K562 (cell line): Measurements from ENCODE around the gene NTPCR. TPM values are rescaled to one million over a fixed set of nuclear protein-coding genes. Genes with fewer than 3 reads are reported as not detected.

ENCODE experiments used
- ATAC-seq: fragments of 200-7000 bp; cut with Tn5 transposase; 3 replicates; pipeline ENCODE4 v1.9.1; 2020; ENCODE audit warnings: moderate library complexity
- BruUV-seq: library from RNA; stranded (reverse); fragments of 400-500 nt; replicated peaks from 2 replicates; lab custom pipeline; 2021; lab: Mats Ljungman, UMichigan
- CTCF ChIA-PET: fragments of 300-600 bp; formaldehyde crosslinking; extraction: SDS; loops from one replicate; lab custom pipeline; 2021; ENCODE audit warnings: low intra/inter-chr PET ratio; lab: Yijun Ruan, JAX
- POLR2A ChIA-PET: fragments of 300-600, 350-650 bp; sonication (Branson Sonifier 250); formaldehyde crosslinking; extraction: SDS; loops from one replicate; lab custom pipeline; 2021; ENCODE audit warnings: antibody characterized with exemption, inconsistent platforms; lab: Yijun Ruan, JAX
- DNase-seq, 4 experiments: peaks; one replicate each; pipeline versions ENCODE4 v3.0.0 to v3.0.0-alpha.2; 2011 to 2018; ENCODE audit warnings: low spot score in 3 of 4, mixed read lengths in 3 of 4; ENCODE audit errors: extremely low read depth in 1 of 4
- FAIRE-seq: peaks from 2 replicates; lab custom pipeline; 2011; peaks lifted over from hg19 to GRCh38; lab: Jason Lieb, UNC
- H2AFZ ChIP-seq: 2 replicates; pipeline ENCODE4 v1.6.0; 2011; ENCODE audit warnings: low read depth, low read length, control low read depth, inconsistent platforms
- H3K27ac ChIP-seq: fragments of 200-600 bp; 3 replicates; pipeline ENCODE4 v1.8.0; 2011; ENCODE audit warnings: low read depth, mild to moderate bottlenecking, control low read depth, inconsistent platforms, low read length, moderate library complexity, mixed read lengths; ENCODE audit errors: extremely low read depth
- H3K27me3 ChIP-seq, 2 experiments: fragments of 300-600 bp in 1 of 2; 2 replicates in 1 of 2; 3 replicates in 1 of 2; pipeline versions ENCODE4 v1.6.0 to v1.8.0; 2011; ENCODE audit warnings: inconsistent platforms in 2 of 2, low read length in 2 of 2, mild to moderate bottlenecking in 1 of 2, mixed read lengths in 1 of 2, moderate library complexity in 1 of 2; ENCODE audit not compliant: control insufficient read depth in 2 of 2, insufficient read depth in 2 of 2
- H3K36me3 ChIP-seq: fragments of 300-600 bp; 3 replicates; pipeline ENCODE4 v1.8.0; 2011; ENCODE audit warnings: mild to moderate bottlenecking, low read length, inconsistent platforms; ENCODE audit not compliant: control insufficient read depth, insufficient read depth
- H3K4me1 ChIP-seq, 2 experiments: fragments of 200-600 bp in 1 of 2; replicated peaks in 1 of 2; 2 replicates in 1 of 2; 3 replicates in 1 of 2; pipeline versions ENCODE4 v1.5.1 to v1.8.0; 2011; ENCODE audit warnings: inconsistent platforms in 2 of 2, low read length in 2 of 2, mild to moderate bottlenecking in 1 of 2, mixed read lengths in 1 of 2, moderate library complexity in 1 of 2; ENCODE audit not compliant: control insufficient read depth in 2 of 2, insufficient read depth in 2 of 2
- H3K4me2 ChIP-seq: 2 replicates; pipeline ENCODE4 v1.6.1; 2011; ENCODE audit warnings: low read length, control low read depth, inconsistent platforms, mixed read lengths; ENCODE audit not compliant: insufficient read depth
- H3K4me3 ChIP-seq: fragments of 200-600 bp; sonication (generic), shearing (Covaris generic); 2 replicates; pipeline ENCODE4 v1.5.1; 2016; ENCODE audit warnings: control low read depth, inconsistent platforms
- H3K79me2 ChIP-seq: fragments of 200-600 bp; 3 replicates; pipeline ENCODE4 v1.8.0; 2011; ENCODE audit warnings: low read length, inconsistent platforms; ENCODE audit not compliant: control insufficient read depth, insufficient read depth
- H3K9ac ChIP-seq, 2 experiments: 2 replicates each; pipeline versions ENCODE4 v1.6.0 to v1.6.1; 2011; ENCODE audit warnings: low read depth in 2 of 2, low read length in 2 of 2, control low read depth in 1 of 2, inconsistent platforms in 1 of 2, mild to moderate bottlenecking in 1 of 2, mixed read lengths in 1 of 2; ENCODE audit not compliant: insufficient read depth in 1 of 2
- H3K9me1 ChIP-seq: one replicate; pipeline ENCODE4 v1.6.0; 2011; ENCODE audit warnings: inconsistent platforms, mild to moderate bottlenecking, low read length, moderate library complexity; ENCODE audit not compliant: control insufficient read depth, insufficient read depth
- H3K9me3 ChIP-seq: replicated peaks from 2 replicates; pipeline ENCODE4 v1.5.1; 2011; ENCODE audit warnings: low read depth, low read length, inconsistent platforms; ENCODE audit not compliant: control insufficient read depth, insufficient read depth
- H4K20me1 ChIP-seq: replicated peaks from 2 replicates; pipeline ENCODE4 v1.6.1; 2011; ENCODE audit warnings: low read length, inconsistent platforms, mixed read lengths; ENCODE audit not compliant: control insufficient read depth, insufficient read depth
- FOXK1 ChIP-seq: sonication (generic); formaldehyde crosslinking; IDR thresholded peaks from 2 replicates; pipeline ENCODE4 v1.8.0; 2022; ENCODE audit warnings: missing genetic modification reagents, mild to moderate bottlenecking, borderline replicate concordance
- KLF13 ChIP-seq: fragments of 450-650 bp; IDR thresholded peaks from 2 replicates; pipeline ENCODE4 v1.6.1; 2016; ENCODE audit warnings: missing genetic modification characterization, low read depth, mild to moderate bottlenecking, missing compliant biosample characterization, moderate library complexity, borderline replicate concordance
- PPARD ChIP-seq: fragments of 250-450 bp; sonication (Bioruptor Pico); IDR thresholded peaks from 2 replicates; pipeline ENCODE4 v1.8.0; 2022; ENCODE audit warnings: inconsistent platforms, mild to moderate bottlenecking, moderate library complexity
- TAF15 ChIP-seq: fragments of 200-400 bp; formaldehyde crosslinking; IDR thresholded peaks from 2 replicates; pipeline ENCODE4 v1.6.1; 2017; ENCODE audit warnings: mild to moderate bottlenecking, low read depth, low read length, moderate library complexity
- YBX1 ChIP-seq: fragments of 450-650 bp; IDR thresholded peaks from 2 replicates; pipeline ENCODE4 v1.7.1; 2016; ENCODE audit warnings: mild to moderate bottlenecking
- ZEB2 ChIP-seq: fragments of 450-650 bp; IDR thresholded peaks from 2 replicates; pipeline ENCODE4 v1.6.1; 2016
- ZNF143 ChIP-seq: sonication (generic); formaldehyde crosslinking; IDR thresholded peaks from 2 replicates; pipeline ENCODE4 v1.9.0; 2022; ENCODE audit warnings: mild to moderate bottlenecking, missing genetic modification reagents
- WGBS: fragments of 100-300 bp; shearing (Covaris generic); methylation state at CpG from one replicate; pipeline ENCODE4 v1.1.6; 2016; ENCODE audit warnings: low coverage, mixed read lengths; ENCODE audit not compliant: insufficient coverage; ENCODE audit errors: missing lambda C conversion rate; 5-methylcytosine and 5-hydroxymethylcytosine counted together
- in situ Hi-C: fragments of 300-500 bp; cut with MboI; formaldehyde crosslinking; loops from 4 replicates; pipeline ENCODE4 v1.15.0; 2018; ENCODE audit warnings: inconsistent platforms, mixed read lengths
- intact Hi-C: fragments of 100-400 bp; cut with micrococcal nuclease; formaldehyde crosslinking; loops from 2 replicates; pipeline ENCODE4 v1.14.2; 2022
- polyA plus RNA-seq, 8 experiments: library from polyadenylated mRNA; depleted of rRNA in 4 of 8; stranded (reverse) in 5 of 8; unstranded in 3 of 8; fragments of >200 nt; fragmentation: Nextera tagmentation in 2 of 8; fragmentation: Illumina TruSeq in 1 of 8; extraction: Ambion mirVana in 2 of 8; extraction: Trizol in 1 of 8; gene quantifications; 2 replicates each; pipeline versions ENCODE4 v1.2.1 to v1.2.3, GENCODE V29; 2011 to 2014; ENCODE audit warnings: inconsistent platforms in 1 of 8, missing spikeins in 1 of 8
- total RNA-seq, 7 experiments: library from RNA; depleted of rRNA in 6 of 7; stranded (reverse); fragments of >200 nt in 6 of 7; fragmentation: Illumina TruSeq in 2 of 7; extraction: Trizol in 2 of 7; gene quantifications; 2 replicates each; pipeline versions ENCODE4 v1.2.1 to v1.2.3, GENCODE V29; 2011 to 2021; ENCODE audit warnings: low replicate concordance in 1 of 7

Gene NTPCR
- total and polyA plus RNA-seq, 9 of the 15 experiments (the other 6 are each of a cell fraction or from before 2014, with no cell fraction given): 19.3 to 105 (median 48.8) TPM

DNA sequence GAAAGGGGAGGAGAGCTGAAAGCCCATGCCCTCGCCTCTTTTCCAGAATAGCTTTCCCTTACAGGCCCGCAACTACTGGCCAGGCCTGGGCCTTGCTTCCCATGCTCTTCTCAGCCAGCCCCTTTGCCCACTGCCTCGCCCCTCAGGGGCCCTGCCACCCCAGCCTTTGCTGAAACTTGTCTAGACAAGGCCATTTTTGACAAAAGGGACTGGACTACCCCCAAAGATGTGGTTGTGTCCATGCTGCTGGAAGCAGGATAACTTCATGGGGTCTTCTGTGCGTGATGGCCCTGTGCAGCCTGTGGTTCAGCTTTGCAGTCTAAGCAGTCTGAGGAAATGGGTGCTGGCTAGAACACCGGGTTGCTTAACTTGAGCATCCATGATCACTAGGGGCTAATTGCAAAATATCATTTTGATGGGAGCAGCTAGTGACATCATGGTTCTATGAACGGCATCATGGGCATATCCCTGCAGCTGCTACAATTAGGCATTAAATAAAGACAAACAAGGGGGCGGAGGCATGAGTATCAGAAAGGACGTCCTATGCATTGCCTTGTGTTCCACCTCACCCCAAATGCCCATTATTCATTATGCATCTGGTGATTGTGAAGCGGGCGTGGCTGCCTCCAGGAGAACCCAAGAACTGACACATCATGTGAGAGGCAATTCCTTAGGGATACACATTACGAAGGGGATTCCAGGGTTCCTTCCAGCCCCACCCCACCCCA lies 36.8 kb downstream of the NTPCR start:
- ATAC-seq (no peak), FAIRE-seq (no peak), DNase-seq (no peak)
- H3K4me2 ChIP-seq: no peak overlapping the region
- peaks cover 0 to 13% of the 10 kb centered on the region in 2 experiments; a peak in 3 of 5 replicates for H3K4me1 ChIP-seq
- in situ Hi-C loops: no loop called here
- no peak overlapping the region for H3K27ac ChIP-seq
- ChIA-PET CTCF (no interaction called here), POLR2A (interaction anchor here (1.2 to 1.4 kb wide), 2 partner anchors 24 to 126 kb away, joined by 3 to 4 read pairs; no protein-coding TSS in a partner anchor)
- no peaks in the 10 kb centered on the region for H3K36me3 ChIP-seq
- no peaks in the 10 kb centered on the region for H3K79me2 ChIP-seq
- 5% methylated on average over 11 of the region's 11 CpGs for WGBS
- H3K9me3 ChIP-seq: no peaks in the 10 kb centered on the region
- intact Hi-C loops: no loop called here
- H3K9ac ChIP-seq: no peak overlapping the region
- BruUV-seq: no TSS peak
- no peaks in the 10 kb centered on the region for H3K9me1 ChIP-seq
- no peak overlapping the region for H3K4me3 ChIP-seq
- H3K27me3 ChIP-seq: peaks cover 31 to 78% of the 10 kb centered on the region in 2 experiments; a peak in 4 of 5 replicates
- no peak for TF ChIP-seq FOXK1 (CRISPR knock-in tag)
- TF ChIP-seq ZNF143 (CRISPR knock-in tag): no peak
- TF ChIP-seq ZEB2: no peak
- TF ChIP-seq KLF13: no peak
- no peak for TF ChIP-seq TAF15
- TF ChIP-seq PPARD (CRISPR knock-in tag): no peak
- TF ChIP-seq YBX1: no peak
- no peaks in the 10 kb centered on the region for H4K20me1 ChIP-seq
- no peak overlapping the region for H2AFZ ChIP-seq
